Measurements from ENCODE around the gene TXN2. TPM values are rescaled to one million over a fixed set of nuclear protein-coding genes. Genes with fewer than 3 reads are reported as not detected.
"Not testable (repeated sequence)": the region's sequence is repeated elsewhere in the genome, so short reads cannot be mapped to it uniquely, and the experiment has no call there.

TXN2 gene
- total RNA-seq, result 10 to 100 TPM; 95.5 to 99.1 TPM

DNA sequence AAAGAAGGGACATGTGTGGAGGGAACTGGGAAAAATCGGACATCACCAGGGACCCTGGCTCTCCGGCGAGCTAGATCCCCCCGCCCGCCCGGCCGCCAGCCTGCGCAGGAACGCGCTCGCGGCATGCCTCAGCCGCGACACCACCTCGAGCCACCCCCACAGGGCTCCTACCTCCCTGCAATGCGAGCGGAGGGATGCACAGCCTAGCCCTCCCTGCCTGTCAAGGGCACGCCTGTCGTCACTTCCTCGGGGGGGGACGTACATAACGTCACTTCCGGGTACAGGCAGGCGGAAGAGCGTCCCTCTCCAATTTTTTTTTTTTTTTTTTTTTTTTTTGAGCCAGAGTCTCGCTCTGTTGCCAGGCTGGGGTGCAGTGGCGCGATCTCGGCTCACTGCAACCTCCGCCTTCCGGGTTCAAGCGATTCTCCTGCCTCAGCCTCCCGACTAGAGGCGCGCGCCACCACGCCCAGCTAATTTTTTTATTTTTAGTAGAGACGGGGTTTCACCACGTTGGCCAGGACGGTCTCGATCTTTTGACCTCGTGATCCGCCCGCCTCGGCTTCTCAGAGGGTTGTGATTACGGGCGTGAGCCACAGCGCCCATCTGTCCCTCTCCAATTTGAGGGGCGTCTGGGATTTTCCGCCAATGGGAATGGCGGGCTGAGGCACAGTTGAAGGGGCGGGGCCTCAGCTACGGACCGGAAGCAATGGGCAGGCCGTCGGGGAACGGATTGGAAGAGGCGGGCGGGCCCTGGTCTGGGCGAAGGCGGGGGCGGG, at the start of gene TXN2:
Gene TXN2 (minus strand): TSS at position 248 of the 776 bp plus-strand sequence. CDS start 803 bp downstream, outside the sequence.
- Mint-ChIP-seq H3K4me3 (peak within 1 kb of the TSS; percentile 81), H3K4me1 (peaks cover 19% of the 10 kb centered on the region), H3K27ac (peak within 1 kb of the TSS; percentile 94), H3K9me3 (ENCODE audit: low read depth) (no peaks in the 10 kb centered on the region), H3K27me3 (no peaks in the 10 kb centered on the region), H3K36me3 (ENCODE audit: low read depth) (peaks cover 18% of the 10 kb centered on the region)
- CTCF ChIA-PET, result interaction anchor here (0.7 to 1.8 kb wide), 5 partner anchors 11 to 416 kb away, joined by 3 to 12 read pairs (median 3); no protein-coding TSS in a partner anchor
- intact Hi-C loops (cut with DNase I, micrococcal nuclease), result loop anchor here (1.0 to 5.0 kb wide), 11 partner anchors 26 to 1126 kb away; partner anchors contain the start of genes EIF3D (in 2 of the 2), APOL2 (in 1 of the 2), FOXRED2 (in 1 of the 2) and GGA1 (in 1 of the 2)
- ATAC-seq, result peak; percentile 89
- DNase-seq, result peak; percentile 97
- POLR2A ChIA-PET, result interaction anchor here (0.5 to 2.1 kb wide), 10 partner anchors 25 to 641 kb away, joined by 3 to 10 read pairs (median 4); partner anchors contain the start of genes APOL2, EIF3D and FOXRED2

DNA sequence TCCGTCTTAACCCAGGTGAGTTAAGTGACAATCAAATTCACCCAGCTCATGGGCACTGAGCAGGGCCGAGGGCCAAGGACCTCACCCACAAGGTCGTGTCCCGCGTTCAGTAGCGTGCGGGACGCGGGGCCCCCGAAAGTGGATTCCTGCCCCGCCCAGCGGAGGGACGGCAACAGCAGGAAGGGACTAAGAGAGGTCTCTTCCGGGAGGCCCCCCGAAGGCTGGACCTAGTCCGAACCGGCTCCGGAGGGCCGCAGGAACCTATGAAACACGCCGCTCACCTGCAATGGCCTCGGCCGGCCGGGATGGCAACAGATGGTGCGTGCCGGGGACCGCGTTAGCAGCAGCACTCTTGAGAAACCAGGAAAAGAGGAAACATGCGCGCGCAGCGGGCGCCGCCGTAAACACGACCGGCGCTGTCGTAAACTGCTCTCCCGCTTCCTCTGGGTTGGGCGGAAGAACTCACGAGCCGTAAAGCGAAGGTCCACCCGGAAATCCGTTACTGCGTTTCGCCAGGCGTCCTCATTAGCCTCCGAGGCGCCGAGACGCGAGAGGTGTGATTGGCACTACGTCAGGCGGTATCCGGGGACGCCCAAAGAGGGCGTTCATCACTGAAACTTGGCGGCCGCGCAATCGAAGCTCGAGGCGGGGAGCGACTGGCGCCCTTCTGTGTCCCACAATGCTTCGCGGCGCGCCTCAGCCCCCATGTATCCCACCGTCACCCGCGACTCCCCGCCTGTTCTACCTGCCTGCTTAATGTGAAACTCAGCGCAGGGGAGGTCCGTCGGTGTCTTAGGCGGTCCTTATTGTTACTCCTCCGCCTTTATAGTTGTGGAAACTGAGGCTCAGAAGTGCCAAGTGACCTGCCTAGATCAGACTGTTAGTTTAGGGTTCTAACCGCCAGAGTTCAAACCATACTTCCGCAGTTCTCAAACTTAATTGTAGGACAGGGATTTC, 47.6 kb upstream of the TXN2 start, which contains the start of gene EIF3D:
Gene EIF3D (minus strand): TSS at position 372 of the 957 bp plus-strand sequence. CDS start 3,045 bp downstream, outside the sequence.
- POLR2A ChIA-PET, result interaction anchor here (0.6 to 1.9 kb wide), 15 partner anchors 8 to 498 kb away, joined by 3 to 17 read pairs (median 4); partner anchors contain the start of genes IFT27 and TXN2
- H3K4me3 Mint-ChIP-seq, result peak within 1 kb of the TSS; percentile 82
- intact Hi-C loops (cut with DNase I, micrococcal nuclease), result loop anchor here (1.0 to 5.0 kb wide), 17 partner anchors 13 to 1978 kb away; partner anchors contain the start of genes FOXRED2 (in 2 of the 2), IFT27 (in 2 of the 2), APOL2 (in 1 of the 2) and DDX17 (in 1 of the 2)

DNA sequence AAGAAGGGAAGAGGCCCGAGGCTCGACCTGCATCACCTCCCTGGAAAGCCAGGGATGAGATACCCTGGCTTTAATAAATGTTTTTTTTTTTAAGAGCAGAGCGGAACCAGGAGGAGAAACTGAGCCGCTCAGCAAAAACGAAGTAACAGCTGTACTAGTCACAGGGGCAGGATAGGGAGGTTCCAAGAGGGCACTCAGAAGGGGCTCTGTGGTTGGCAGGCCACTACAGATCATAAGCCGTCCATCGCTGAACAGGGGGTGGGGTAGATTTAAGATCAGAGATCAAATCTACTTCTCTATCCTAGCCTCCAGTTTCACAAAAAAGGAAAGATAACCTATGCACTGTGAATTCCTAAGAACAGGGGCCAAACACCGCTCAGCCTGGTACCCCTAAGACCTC, 46.9 kb upstream of the TXN2 start:
- intact Hi-C loops (cut with DNase I, micrococcal nuclease), result loop anchor here (2.0 to 5.0 kb wide), 7 partner anchors 48 to 1978 kb away; partner anchors contain the start of genes DDX17 (in 1 of the 2), GGA1 (in 1 of the 2), MYH9 (in 1 of the 2) and RBFOX2 (in 1 of the 2)
- Mint-ChIP-seq H3K4me3 (peak overlapping the region; percentile 82), H3K27me3 (no peaks in the 10 kb centered on the region), H3K27ac (peak overlapping the region; percentile 99), H3K36me3 (ENCODE audit: low read depth) (peaks cover 52% of the 10 kb centered on the region), H3K9me3 (ENCODE audit: low read depth) (no peaks in the 10 kb centered on the region), H3K4me1 (peaks cover 25% of the 10 kb centered on the region)
- CTCF ChIA-PET, result interaction anchor here (0.6 to 1.0 kb wide), 6 partner anchors 17 to 391 kb away, joined by 3 to 4 read pairs (median 3); no protein-coding TSS in a partner anchor
- ATAC-seq (no peak), DNase-seq (peak; percentile 23)
- POLR2A ChIA-PET, result interaction anchor here (0.6 to 1.7 kb wide), 6 partner anchors 10 to 710 kb away, joined by 3 to 10 read pairs (median 6); no protein-coding TSS in a partner anchor

More for the DNA sequence above, 47.6 kb upstream of the TXN2 start, which contains the start of gene EIF3D:
- Mint-ChIP-seq H3K36me3 (ENCODE audit: low read depth) (peaks cover 44% of the 10 kb centered on the region), H3K27me3 (no peaks in the 10 kb centered on the region), H3K9me3 (ENCODE audit: low read depth) (no peaks in the 10 kb centered on the region), H3K27ac (peak within 1 kb of the TSS; percentile 99), H3K4me1 (peaks cover 25% of the 10 kb centered on the region)
- ATAC-seq (peak; percentile 96), DNase-seq (peak; percentile 99)
- CTCF ChIA-PET, result interaction anchor here (0.5 to 1.4 kb wide), 12 partner anchors 13 to 866 kb away, joined by 3 to 6 read pairs (median 3); partner anchors contain the start of gene IFT27

- no peak overlapping the region for H3K27ac Mint-ChIP-seq
- POLR2A ChIA-PET, result interaction anchor here (0.9 kb wide), 1 partner anchor 245 kb away, joined by 3 read pairs; no protein-coding TSS in a partner anchor
- no peaks in the 10 kb centered on the region for H3K27me3 Mint-ChIP-seq
- intact Hi-C loops (cut with DNase I, micrococcal nuclease), result no loop called here
- no peak for ATAC-seq
- H3K9me3 Mint-ChIP-seq (ENCODE audit: low read depth), result no peaks in the 10 kb centered on the region
- H3K4me3 Mint-ChIP-seq, result no peak overlapping the region
- peaks cover 27% of the 10 kb centered on the region for H3K4me1 Mint-ChIP-seq
- H3K36me3 Mint-ChIP-seq (ENCODE audit: low read depth), result peaks cover 91% of the 10 kb centered on the region
- DNase-seq, result no peak
- CTCF ChIA-PET, result interaction anchor here (0.6 to 5.1 kb wide), 2 partner anchors 12 to 308 kb away, joined by 3 to 29 read pairs; no protein-coding TSS in a partner anchor
Measured at GRCh38 chr22:36522662-36523061, 41.2 kb upstream of the TXN2 start.

DNA sequence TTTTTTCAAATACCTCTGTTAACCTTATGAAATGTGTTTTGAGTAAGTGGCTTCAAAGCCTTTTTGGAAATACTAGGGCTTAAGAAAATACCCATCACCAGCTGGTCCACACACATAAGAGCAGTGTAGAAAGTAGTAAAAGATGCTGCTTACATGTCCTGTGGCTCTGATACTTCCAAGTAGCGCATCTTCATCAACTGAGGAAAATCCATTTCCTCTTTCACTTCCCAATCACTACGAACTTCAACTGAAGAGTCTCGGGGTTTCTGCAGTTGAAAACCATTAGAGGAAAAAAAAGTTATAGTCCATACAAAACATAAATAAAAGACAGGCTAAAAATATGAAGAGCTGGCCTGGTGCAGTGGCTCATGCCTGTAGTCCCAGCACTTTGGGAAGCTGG, 39.0 kb upstream of the TXN2 start:
- POLR2A ChIA-PET, result interaction anchor here (1.1 kb wide), 1 partner anchor 9 kb away, joined by 4 read pairs; no protein-coding TSS in a partner anchor
- no peak overlapping the region for H3K4me3 Mint-ChIP-seq
- H3K27ac Mint-ChIP-seq, result no peak overlapping the region
- ATAC-seq (no peak), DNase-seq (no peak)
- H3K4me1 Mint-ChIP-seq, result peaks cover 5% of the 10 kb centered on the region
- CTCF ChIA-PET, result interaction anchor here (5.1 kb wide), 1 partner anchor 10 kb away, joined by 29 read pairs; no protein-coding TSS in a partner anchor
- peaks cover 90% of the 10 kb centered on the region for H3K36me3 Mint-ChIP-seq (ENCODE audit: low read depth)
- H3K9me3 Mint-ChIP-seq (ENCODE audit: low read depth), result no peaks in the 10 kb centered on the region
- H3K27me3 Mint-ChIP-seq, result no peaks in the 10 kb centered on the region
- intact Hi-C loops (cut with DNase I, micrococcal nuclease), result no loop called here

GRCh38 chr22:36519906-36520305, 38.5 kb upstream of the TXN2 start:
- intact Hi-C loops (cut with DNase I, micrococcal nuclease); H3K27ac Mint-ChIP-seq; POLR2A ChIA-PET; ATAC-seq; DNase-seq; H3K4me1 Mint-ChIP-seq; H3K27me3 Mint-ChIP-seq; H3K9me3 Mint-ChIP-seq (ENCODE audit: low read depth); H3K4me3 Mint-ChIP-seq: not testable (repeated sequence)
- H3K36me3 Mint-ChIP-seq (ENCODE audit: low read depth), result peaks cover 87% of the 10 kb centered on the region
- CTCF ChIA-PET, result interaction anchor here (5.1 kb wide), 1 partner anchor 9 kb away, joined by 29 read pairs; no protein-coding TSS in a partner anchor

- H3K36me3 Mint-ChIP-seq (ENCODE audit: low read depth), result peaks cover 84% of the 10 kb centered on the region
- DNase-seq, result no peak
- POLR2A ChIA-PET, result no interaction called here
- no peaks in the 10 kb centered on the region for H3K27me3 Mint-ChIP-seq
- H3K9me3 Mint-ChIP-seq (ENCODE audit: low read depth), result no peaks in the 10 kb centered on the region
- no peak overlapping the region for H3K4me3 Mint-ChIP-seq
- CTCF ChIA-PET, result interaction anchor here (1.0 kb wide), 1 partner anchor 15 kb away, joined by 3 read pairs; no protein-coding TSS in a partner anchor
- intact Hi-C loops (cut with DNase I, micrococcal nuclease), result no loop called here
- H3K27ac Mint-ChIP-seq, result no peak overlapping the region
- no peaks in the 10 kb centered on the region for H3K4me1 Mint-ChIP-seq
- no peak for ATAC-seq
Measured at GRCh38 chr22:36514766-36515165, 33.3 kb upstream of the TXN2 start.

DNA sequence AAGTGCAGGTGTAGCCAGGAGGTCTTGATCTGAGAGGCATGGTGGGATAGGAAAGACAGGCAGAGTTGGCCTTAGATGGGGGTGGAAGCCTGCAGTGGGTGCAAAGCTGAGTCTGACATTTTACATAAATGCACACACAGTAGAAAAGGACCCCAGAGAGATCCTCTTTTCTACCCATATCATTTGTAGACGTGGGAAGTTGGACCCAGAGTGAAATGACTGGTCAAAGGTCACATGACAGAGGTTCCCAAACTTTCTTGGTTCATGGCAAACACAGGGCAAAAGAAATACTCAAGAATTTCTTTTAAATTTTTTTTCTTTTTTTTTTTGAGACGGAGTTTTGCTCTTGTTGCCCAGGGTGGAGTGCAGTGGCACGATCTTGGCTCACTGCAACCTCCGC, 31.6 kb upstream of the TXN2 start:
- POLR2A ChIA-PET, result interaction anchor here (1.1 kb wide), 1 partner anchor 11 kb away, joined by 4 read pairs; no protein-coding TSS in a partner anchor
- H3K27me3 Mint-ChIP-seq, result no peaks in the 10 kb centered on the region
- CTCF ChIA-PET, result interaction anchor here (1.8 kb wide), 1 partner anchor 12 kb away, joined by 6 read pairs; no protein-coding TSS in a partner anchor
- H3K27ac Mint-ChIP-seq, result no peak overlapping the region
- no peak overlapping the region for H3K4me3 Mint-ChIP-seq
- H3K36me3 Mint-ChIP-seq (ENCODE audit: low read depth), result peaks cover 76% of the 10 kb centered on the region
- ATAC-seq (no peak), DNase-seq (no peak)
- no peaks in the 10 kb centered on the region for H3K9me3 Mint-ChIP-seq (ENCODE audit: low read depth)
- intact Hi-C loops (cut with DNase I, micrococcal nuclease), result no loop called here
- no peaks in the 10 kb centered on the region for H3K4me1 Mint-ChIP-seq

DNA sequence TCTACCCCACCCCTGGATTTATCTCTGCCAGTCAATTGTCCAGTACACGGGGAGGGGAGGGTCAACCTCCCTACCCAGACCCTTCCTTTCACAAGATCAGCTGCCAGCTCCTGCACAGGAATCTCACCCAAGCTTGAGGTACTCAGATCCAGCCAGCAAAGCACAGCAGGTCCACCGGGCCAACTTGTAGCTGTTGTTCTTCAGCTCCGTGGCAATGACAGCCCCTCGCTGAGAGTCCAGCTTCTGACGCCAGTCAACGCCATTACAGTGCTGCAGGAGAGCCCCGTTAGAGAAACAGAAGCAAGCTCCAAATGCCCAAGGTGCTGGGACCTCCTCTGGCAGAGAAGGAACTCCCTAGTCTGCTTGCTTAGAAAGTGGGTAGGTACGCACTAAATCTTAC, 30.9 kb upstream of the TXN2 start:
- Mint-ChIP-seq H3K36me3 (ENCODE audit: low read depth) (peaks cover 70% of the 10 kb centered on the region), H3K27ac (no peak overlapping the region), H3K9me3 (ENCODE audit: low read depth) (no peaks in the 10 kb centered on the region), H3K4me1 (peaks cover 4% of the 10 kb centered on the region), H3K27me3 (no peaks in the 10 kb centered on the region), H3K4me3 (no peak overlapping the region)
- DNase-seq (no peak), ATAC-seq (no peak)
- intact Hi-C loops (cut with DNase I, micrococcal nuclease), result no loop called here
- ChIA-PET POLR2A (interaction anchor here (1.1 kb wide), 1 partner anchor 11 kb away, joined by 4 read pairs; no protein-coding TSS in a partner anchor), CTCF (interaction anchor here (0.7 to 4.1 kb wide), 3 partner anchors 10 to 47 kb away, joined by 3 to 29 read pairs (median 6); no protein-coding TSS in a partner anchor)
